Spinal cord (tissue), 10 donors: ENCODE measurements around the gene TMEM140. TPM values are rescaled to one million over a fixed set of nuclear protein-coding genes. Genes with fewer than 3 reads are reported as not detected.
"Not testable (repeated sequence)": the region's sequence is repeated elsewhere in the genome, so short reads cannot be mapped to it uniquely, and the experiment has no call there.

ENCODE experiments used
- DNase-seq, 6 donors: peaks; one replicate each; pipeline versions ENCODE4 v3.0.0 to v3.0.0-alpha.2; 2013 to 2015; ENCODE audit warnings: low spot score in 6 of 6, low read depth in 4 of 6
- H3K27ac ChIP-seq: one replicate; pipeline ENCODE4 v1.5.1; 2013; ENCODE audit warnings: low read depth, low read length, control low read depth
- H3K27me3 ChIP-seq: one replicate; pipeline ENCODE4 v1.6.1; 2013; ENCODE audit warnings: low read length; ENCODE audit not compliant: control insufficient read depth, insufficient read depth
- H3K36me3 ChIP-seq: one replicate; pipeline ENCODE4 v1.6.1; 2013; ENCODE audit warnings: low read length; ENCODE audit not compliant: control insufficient read depth, insufficient read depth
- H3K4me1 ChIP-seq: one replicate; pipeline ENCODE4 v1.6.1; 2013; ENCODE audit warnings: low read length; ENCODE audit not compliant: control insufficient read depth, insufficient read depth
- H3K4me3 ChIP-seq: one replicate; pipeline ENCODE4 v1.5.1; 2013; ENCODE audit warnings: low read depth, low read length, control low read depth
- H3K9me3 ChIP-seq: one replicate; pipeline ENCODE4 v1.6.1; 2013; ENCODE audit warnings: low read length; ENCODE audit not compliant: control insufficient read depth, insufficient read depth
- WGBS: methylation state at CpG from one replicate; pipeline ENCODE4 v1.1.5; 2013; ENCODE audit warnings: missing lambda C conversion rate; ENCODE audit not compliant: insufficient coverage; 5-methylcytosine and 5-hydroxymethylcytosine counted together
- polyA plus RNA-seq, 2 donors: library from polyadenylated mRNA; unstranded; fragments of 120-200 nt; gene quantifications; one replicate each; pipeline ENCODE4 v1.2.1, GENCODE V29; 2013; ENCODE audit not compliant: insufficient read length in 2 of 2
- total RNA-seq, 2 donors: library from RNA; depleted of rRNA in 1 of 2; stranded (reverse); fragments of 120-200 nt in 1 of 2; fragments of >200 nt in 1 of 2; gene quantifications; one replicate each; pipeline versions ENCODE4 v1.2.3 to v1.2.4, GENCODE V29; 2013 to 2014
- donor health status: healthy.

Gene TMEM140
- total and polyA plus RNA-seq, 4 donors: 3.0 to 11.2 (median 7.0) TPM

GRCh38 chr7:135124631-135125030 lies 23.2 kb upstream of the TMEM140 start:
- not testable (repeated sequence) for H3K36me3 ChIP-seq, H3K4me1 ChIP-seq, H3K9me3 ChIP-seq, H3K27ac ChIP-seq, H3K4me3 ChIP-seq, DNase-seq, H3K27me3 ChIP-seq
- WGBS: no CpG with 5 or more reads among the region's 3 CpGs

GRCh38 chr7:135128931-135129330 lies 18.9 kb upstream of the TMEM140 start:
- H3K36me3 ChIP-seq: no peaks in the 10 kb centered on the region
- no peak for DNase-seq
- WGBS: 100% methylated on average over 1 of the region's 1 CpG
- no peaks in the 10 kb centered on the region for H3K27me3 ChIP-seq
- H3K27ac ChIP-seq: no peak overlapping the region
- no peak overlapping the region for H3K4me3 ChIP-seq
- no peaks in the 10 kb centered on the region for H3K4me1 ChIP-seq
- H3K9me3 ChIP-seq: peaks cover 2% of the 10 kb centered on the region

- no peak overlapping the region for H3K4me3 ChIP-seq
- no peak for DNase-seq
- H3K4me1 ChIP-seq: no peaks in the 10 kb centered on the region
- no peaks in the 10 kb centered on the region for H3K27me3 ChIP-seq
- H3K9me3 ChIP-seq: peaks cover 2% of the 10 kb centered on the region
- no peaks in the 10 kb centered on the region for H3K36me3 ChIP-seq
- no peak overlapping the region for H3K27ac ChIP-seq
These were observed 18.3 kb upstream of the TMEM140 start for GRCh38 chr7:135129579-135129978.

GRCh38 chr7:135143885-135144668 lies 3.8 kb upstream of the TMEM140 start:
- no peaks in the 10 kb centered on the region for H3K27me3 ChIP-seq
- 100% methylated on average over 1 of the region's 3 CpGs for WGBS
- no peak for DNase-seq
- H3K4me3 ChIP-seq: no peak overlapping the region
- H3K9me3 ChIP-seq: no peaks in the 10 kb centered on the region
- no peaks in the 10 kb centered on the region for H3K36me3 ChIP-seq
- H3K27ac ChIP-seq: no peak overlapping the region
- H3K4me1 ChIP-seq: no peaks in the 10 kb centered on the region

- H3K27ac ChIP-seq: peak overlapping the region; percentile 77
- H3K9me3 ChIP-seq: no peaks in the 10 kb centered on the region
- no peaks in the 10 kb centered on the region for H3K4me1 ChIP-seq
- H3K36me3 ChIP-seq: no peaks in the 10 kb centered on the region
- no peak for DNase-seq
- 72% methylated on average over 3 of the region's 6 CpGs for WGBS
- H3K27me3 ChIP-seq: no peaks in the 10 kb centered on the region
- peak overlapping the region; percentile 19 for H3K4me3 ChIP-seq
These were observed 452 bp upstream of the TMEM140 start for GRCh38 chr7:135147341-135147898.

GRCh38 chr7:135150072-135150782 lies 2.4 kb downstream of the TMEM140 start:
- H3K4me3 ChIP-seq: no peak overlapping the region
- H3K36me3 ChIP-seq: no peaks in the 10 kb centered on the region
- WGBS: 82% methylated on average over 7 of the region's 8 CpGs
- H3K27ac ChIP-seq: no peak overlapping the region
- peaks cover 3% of the 10 kb centered on the region for H3K9me3 ChIP-seq
- H3K4me1 ChIP-seq: no peaks in the 10 kb centered on the region
- no peaks in the 10 kb centered on the region for H3K27me3 ChIP-seq
- DNase-seq: no peak

GRCh38 chr7:135151132-135151531 lies 3.3 kb downstream of the TMEM140 start:
- 95% methylated on average over 2 of the region's 2 CpGs for WGBS
- no peak overlapping the region for H3K4me3 ChIP-seq
- no peaks in the 10 kb centered on the region for H3K36me3 ChIP-seq
- no peak for DNase-seq
- H3K27me3 ChIP-seq: no peaks in the 10 kb centered on the region
- H3K27ac ChIP-seq: no peak overlapping the region
- peaks cover 6% of the 10 kb centered on the region for H3K9me3 ChIP-seq
- H3K4me1 ChIP-seq: no peaks in the 10 kb centered on the region

GRCh38 chr7:135151533-135151932 lies 3.7 kb downstream of the TMEM140 start:
- peaks cover 6% of the 10 kb centered on the region for H3K9me3 ChIP-seq
- DNase-seq: no peak
- 85% methylated on average over 6 of the region's 6 CpGs for WGBS
- H3K36me3 ChIP-seq: no peaks in the 10 kb centered on the region
- H3K27me3 ChIP-seq: no peaks in the 10 kb centered on the region
- no peak overlapping the region for H3K27ac ChIP-seq
- no peak overlapping the region for H3K4me3 ChIP-seq
- H3K4me1 ChIP-seq: no peaks in the 10 kb centered on the region

- no CpG with 5 or more reads among the region's 1 CpG for WGBS
These were observed 4.6 kb downstream of the TMEM140 start for GRCh38 chr7:135152442-135152841.

More at GRCh38 chr7:135152442-135152841, 4.6 kb downstream of the TMEM140 start:
- H3K27ac ChIP-seq: no peak overlapping the region
- DNase-seq: no peak
- no peaks in the 10 kb centered on the region for H3K27me3 ChIP-seq
- H3K4me3 ChIP-seq: no peak overlapping the region
- no peaks in the 10 kb centered on the region for H3K4me1 ChIP-seq
- no peaks in the 10 kb centered on the region for H3K36me3 ChIP-seq
- peaks cover 6% of the 10 kb centered on the region for H3K9me3 ChIP-seq
